Hematopoietic multipotent progenitor cell (in vitro differentiated cells): Measurements from ENCODE around the gene SYNPO2. TPM values are rescaled to one million over a fixed set of nuclear protein-coding genes. Genes with fewer than 3 reads are reported as not detected.
"Not testable (repeated sequence)": the region's sequence is repeated elsewhere in the genome, so short reads cannot be mapped to it uniquely, and the experiment has no call there.

Experiments used
- DNase-seq, 3 donors: peaks; one replicate each; pipeline ENCODE4 v3.0.0-alpha.2; 2011 to 2015; ENCODE audit warnings: low read depth in 2 of 3, low spot score in 2 of 3
- total RNA-seq: library from RNA; depleted of rRNA; stranded (reverse); fragments of >200 nt; gene quantifications from one replicate; pipeline ENCODE4 v1.2.3, GENCODE V29; 2012

SYNPO2 gene
- total RNA-seq, 1 donor, result 0.27 TPM

- no peak for DNase-seq
Measured at GRCh38 chr4:119050527-119051090, 162.0 kb downstream of the SYNPO2 start.

GRCh38 chr4:119053245-119053644, 164.6 kb downstream of the SYNPO2 start:
- DNase-seq, result no peak

GRCh38 chr4:119053997-119054396, 165.3 kb downstream of the SYNPO2 start:
- DNase-seq, result no peak

- no peak for DNase-seq
Measured at GRCh38 chr4:119057417-119057816, 168.8 kb downstream of the SYNPO2 start.

GRCh38 chr4:119059221-119059620, 170.6 kb downstream of the SYNPO2 start:
- DNase-seq, result no peak

GRCh38 chr4:119067125-119067524, 178.5 kb downstream of the SYNPO2 start:
- DNase-seq, result not testable (repeated sequence)

GRCh38 chr4:119067670-119068360, 179.2 kb downstream of the SYNPO2 start:
- DNase-seq, result not testable (repeated sequence)

GRCh38 chr4:119068529-119068962, 179.9 kb downstream of the SYNPO2 start:
- DNase-seq, result no peak

- DNase-seq, result no peak
Measured at GRCh38 chr4:119070301-119070700, 181.6 kb downstream of the SYNPO2 start.

- no peak for DNase-seq
Measured at GRCh38 chr4:119080721-119081541, 192.3 kb downstream of the SYNPO2 start.

- no peak for DNase-seq
Measured at GRCh38 chr4:119081542-119081859, 192.8 kb downstream of the SYNPO2 start.

GRCh38 chr4:119081943-119082342, 193.3 kb downstream of the SYNPO2 start:
- DNase-seq, result no peak

GRCh38 chr4:119082661-119083060, 194.0 kb downstream of the SYNPO2 start:
- no peak for DNase-seq

- DNase-seq, result no peak
Measured at GRCh38 chr4:119084513-119084912, 195.9 kb downstream of the SYNPO2 start.

- peak in 1 of 3 donors; percentile 4 for DNase-seq
Measured at GRCh38 chr4:119087121-119087520, 198.5 kb downstream of the SYNPO2 start.

- no peak for DNase-seq
Measured at GRCh38 chr4:119087656-119088055, 199.0 kb downstream of the SYNPO2 start.

GRCh38 chr4:119093042-119093827, 204.6 kb downstream of the SYNPO2 start:
- no peak for DNase-seq

- no peak for DNase-seq
Measured at GRCh38 chr4:119097282-119097900, 208.7 kb downstream of the SYNPO2 start.

GRCh38 chr4:119098306-119098705, 209.7 kb downstream of the SYNPO2 start:
- DNase-seq, result no peak

GRCh38 chr4:119099227-119099810, 210.7 kb downstream of the SYNPO2 start:
- DNase-seq, result no peak
